ENCODE data around the gene BSND.
"Not testable (repeated sequence)": the region's sequence is repeated elsewhere in the genome, so short reads cannot be mapped to it uniquely, and the experiment has no call there.

Gene BSND

DNA sequence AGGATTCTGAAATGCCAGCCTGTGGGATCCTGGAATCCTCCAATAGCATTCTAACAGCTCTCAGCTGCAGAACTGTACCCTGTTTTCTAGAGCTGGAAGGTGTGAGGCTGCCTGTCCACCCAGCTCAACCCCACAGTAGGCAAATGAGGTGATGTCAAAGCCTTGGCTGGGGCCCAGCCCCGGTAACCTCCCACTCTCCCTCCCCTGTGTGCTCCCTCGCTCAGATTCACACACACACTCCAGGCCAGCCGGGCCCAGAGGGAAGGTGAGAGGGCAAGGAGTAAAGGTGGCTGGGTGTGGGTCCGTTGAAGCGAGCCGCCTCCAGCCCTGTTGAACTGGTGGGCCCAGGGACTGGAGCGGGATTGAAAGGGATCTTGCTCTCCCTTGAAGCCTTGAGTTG lies at the start of gene BSND:
BSND (plus strand) TSS at position 257 of the 400 bp plus-strand sequence. CDS start 254 bp downstream, outside the sequence.
- DNase-seq (ENCODE audit: low spot score): no peak

DNA sequence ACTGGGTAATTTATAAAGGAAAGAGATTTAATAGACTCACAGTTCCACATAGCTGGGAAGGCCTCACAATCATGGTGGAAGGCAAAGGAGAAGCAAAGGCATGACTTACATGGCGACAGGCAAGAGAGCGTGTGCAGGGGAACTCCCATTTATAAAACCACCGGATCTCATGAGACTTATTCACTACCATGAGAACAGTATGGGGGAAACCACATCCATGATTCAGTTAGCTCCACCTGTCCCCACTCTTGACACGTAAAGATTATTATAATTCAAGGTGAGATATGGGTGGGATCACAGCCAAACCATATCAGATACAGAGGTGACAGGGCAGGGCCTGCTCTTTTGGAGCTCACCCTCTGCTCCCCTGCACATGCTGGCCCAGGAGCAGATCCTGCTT lies 49.7 kb upstream of the BSND start:
- no peak for DNase-seq (ENCODE audit: low spot score)

DNA sequence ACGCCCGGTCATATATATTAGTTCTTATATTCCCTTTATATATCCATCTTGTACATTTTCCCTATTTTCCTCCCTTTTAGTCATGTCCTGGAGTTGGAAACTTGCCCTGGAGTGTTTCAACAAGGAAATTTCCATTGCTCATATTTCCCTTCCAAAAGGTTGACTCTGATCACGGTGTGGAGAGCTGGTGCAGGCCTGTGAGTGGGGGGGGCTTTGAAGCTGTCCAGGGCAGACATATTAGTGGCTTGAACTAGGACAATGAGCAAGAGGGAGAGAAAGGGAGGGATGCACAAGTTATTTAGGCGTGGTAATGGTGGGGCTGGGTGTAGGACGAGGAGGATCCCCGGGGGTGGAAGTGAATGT lies 48.7 kb upstream of the BSND start:
- no peak for DNase-seq (ENCODE audit: low spot score)

DNA sequence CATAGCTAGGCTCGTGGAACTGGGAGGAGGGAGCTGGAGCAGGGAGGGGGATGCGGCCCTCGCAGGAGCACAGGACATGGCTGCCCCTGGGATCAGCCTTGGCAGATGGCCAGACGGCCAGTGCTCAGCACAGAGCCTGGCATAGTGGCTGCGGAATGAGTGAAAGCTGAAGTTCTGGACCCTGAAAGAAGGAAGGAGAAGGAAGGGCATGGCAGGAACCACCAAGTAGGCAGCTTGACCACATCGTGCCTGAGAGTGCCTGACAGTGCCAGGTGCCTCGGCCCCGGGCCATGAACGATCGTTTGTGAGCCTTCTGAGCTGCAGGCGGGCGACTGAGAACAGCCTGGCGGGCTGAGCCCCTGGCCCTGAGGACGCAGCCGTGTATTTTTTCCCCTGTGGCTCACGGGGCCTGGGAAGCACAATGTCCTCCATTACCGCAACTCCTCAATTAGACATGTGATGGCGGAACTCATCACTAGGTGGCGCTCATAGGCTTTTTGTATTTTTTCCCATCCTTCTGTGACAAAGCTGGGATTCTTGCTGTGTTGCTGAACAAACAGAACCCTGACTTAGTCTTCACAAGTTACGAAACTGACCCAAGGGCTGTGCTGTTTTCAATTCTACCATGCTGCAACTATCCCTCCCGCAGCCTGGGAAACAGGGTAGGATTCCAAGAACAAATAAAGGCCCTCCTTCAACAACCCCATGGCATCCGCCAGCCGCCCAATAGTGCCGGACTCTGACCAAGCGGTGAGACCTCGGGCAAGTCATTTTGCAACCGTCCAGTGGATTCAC lies 48.2 kb upstream of the BSND start:
- DNase-seq (ENCODE audit: low spot score): peak; percentile 77

DNA sequence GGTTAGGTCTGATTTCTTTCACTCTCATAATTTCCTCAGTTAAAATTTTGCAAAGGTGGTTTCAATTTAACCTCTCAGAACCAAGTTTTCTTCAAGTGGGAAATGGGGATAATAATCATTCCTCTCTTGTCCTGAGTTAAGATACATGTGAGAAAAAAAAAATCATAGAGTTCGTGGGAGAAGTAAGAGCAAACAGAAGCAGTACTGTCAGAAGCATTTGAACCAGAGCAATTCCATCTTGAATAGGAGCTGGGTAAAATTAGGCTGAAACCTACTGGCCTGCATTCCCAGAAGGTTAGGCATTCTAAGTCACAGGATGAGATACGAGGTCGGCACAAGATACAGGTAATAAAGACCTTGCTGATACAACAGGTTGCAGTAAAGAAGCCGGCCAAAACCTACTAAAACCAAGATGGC lies 46.9 kb upstream of the BSND start:
- no peak for DNase-seq (ENCODE audit: low spot score)

DNA sequence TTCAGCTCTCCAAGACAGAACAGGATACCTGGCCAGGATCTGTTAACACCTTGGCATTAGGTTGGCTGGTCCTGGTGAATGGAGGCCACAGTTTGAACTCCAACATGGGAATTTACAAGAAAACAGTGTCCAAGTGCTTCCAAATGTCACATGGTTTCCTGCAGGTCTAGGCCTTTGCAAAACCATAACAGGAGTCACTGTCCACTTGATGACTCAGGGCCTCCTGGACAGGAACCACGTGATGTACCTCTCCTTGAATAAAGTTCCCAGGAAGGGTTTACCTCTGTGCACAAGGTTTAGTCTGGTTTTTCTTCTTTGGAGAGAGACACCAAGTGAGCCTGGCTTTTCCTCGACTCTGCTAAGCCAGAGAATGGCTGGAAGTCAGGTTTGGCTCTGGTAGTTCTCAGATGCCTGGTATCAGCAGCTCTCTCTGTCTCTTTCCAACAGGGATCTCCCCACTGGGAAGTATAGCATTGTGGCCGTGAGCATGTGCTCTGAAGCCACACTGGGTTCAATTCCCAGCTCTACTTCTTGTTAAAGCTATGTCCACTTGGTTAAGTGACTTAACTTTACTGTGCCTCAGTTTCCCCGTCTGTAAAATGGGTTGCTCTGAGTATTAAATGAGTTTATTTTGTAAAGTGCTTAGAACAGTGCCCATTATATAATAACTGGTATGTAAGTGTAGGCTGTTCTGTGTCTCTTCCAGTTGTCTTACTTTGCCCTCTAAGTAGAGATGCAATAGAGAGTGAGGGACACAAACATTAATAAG lies 45.6 kb upstream of the BSND start:
- no peak for DNase-seq (ENCODE audit: low spot score)

DNA sequence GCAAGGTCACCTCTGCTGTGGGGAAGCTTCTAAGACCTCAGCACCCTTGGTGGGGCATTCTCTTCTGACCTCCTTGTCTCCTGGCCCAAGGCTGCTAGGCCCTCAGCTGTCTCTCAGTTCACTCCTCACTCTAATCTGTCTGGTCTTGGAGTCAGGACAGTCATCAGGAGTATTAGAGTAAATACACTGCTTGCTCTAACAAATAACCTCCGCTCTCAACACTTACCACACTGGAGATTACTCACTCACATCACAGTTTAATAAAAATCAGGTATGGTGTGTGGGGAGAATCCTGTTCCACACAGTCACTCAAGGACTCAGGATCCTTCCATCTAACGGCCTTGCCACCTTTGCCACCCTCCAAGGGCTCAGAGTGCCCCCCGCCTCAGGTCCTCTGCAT lies 44.9 kb upstream of the BSND start:
- DNase-seq (ENCODE audit: low spot score): no peak

DNA sequence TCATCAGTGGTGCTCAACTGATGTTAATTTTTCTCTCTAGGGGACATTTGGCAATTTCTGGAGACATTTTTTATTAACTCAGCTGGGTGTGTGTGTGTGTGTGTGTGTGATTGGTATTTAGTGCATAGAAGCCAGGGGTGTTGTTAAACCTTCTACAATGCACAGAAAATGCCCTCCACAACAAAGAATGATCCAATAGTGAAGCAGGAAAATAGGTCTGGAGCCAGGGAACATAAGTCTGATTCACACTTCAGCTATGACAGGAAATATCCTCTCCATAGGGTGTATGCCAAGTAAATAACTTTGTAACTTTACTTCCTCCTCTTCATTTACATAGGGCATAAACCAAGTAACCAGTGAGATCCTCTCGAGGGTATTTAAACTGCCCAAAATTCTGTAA lies 43.4 kb upstream of the BSND start:
- no peak for DNase-seq (ENCODE audit: low spot score)

DNA sequence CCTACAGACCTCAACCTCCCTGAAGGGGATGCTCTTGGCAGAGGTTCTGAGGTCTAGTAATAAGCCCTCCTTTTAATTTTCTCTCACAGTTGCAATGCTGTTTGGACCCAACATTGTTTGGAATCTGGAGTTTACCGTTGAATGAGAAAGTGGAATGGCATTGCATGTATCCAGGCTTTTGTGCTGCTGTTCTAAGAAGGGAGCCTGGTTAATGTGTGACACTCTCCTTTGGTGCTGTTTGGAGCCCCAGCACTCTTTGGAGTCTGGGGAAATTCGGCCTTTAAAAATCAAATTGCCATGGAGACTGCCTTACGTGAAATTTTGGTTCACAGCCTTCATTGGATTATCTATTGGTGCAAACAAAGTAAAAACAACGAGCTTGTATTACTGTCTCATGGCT lies 42.0 kb upstream of the BSND start:
- no peak for DNase-seq (ENCODE audit: low spot score)

DNA sequence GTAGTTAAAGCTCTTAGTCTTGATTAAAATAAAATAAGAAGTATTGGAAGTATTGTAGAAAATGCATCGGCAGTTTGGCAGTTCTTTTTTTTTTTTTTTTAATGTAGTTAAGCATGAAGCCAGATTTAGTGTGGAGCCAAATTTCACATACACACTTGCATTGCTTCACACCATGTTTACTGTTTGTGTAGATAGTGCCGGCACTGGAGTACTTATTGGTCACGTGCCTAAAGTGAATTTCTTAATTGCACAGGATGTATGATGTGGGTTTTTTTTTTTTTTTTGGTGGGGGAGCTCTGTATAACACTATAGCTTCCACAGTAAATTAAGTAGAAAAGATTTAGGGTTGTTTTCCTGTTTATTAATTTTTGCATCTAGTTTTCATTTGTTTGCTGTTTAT lies 39.5 kb upstream of the BSND start:
- no peak for DNase-seq (ENCODE audit: low spot score)

DNA sequence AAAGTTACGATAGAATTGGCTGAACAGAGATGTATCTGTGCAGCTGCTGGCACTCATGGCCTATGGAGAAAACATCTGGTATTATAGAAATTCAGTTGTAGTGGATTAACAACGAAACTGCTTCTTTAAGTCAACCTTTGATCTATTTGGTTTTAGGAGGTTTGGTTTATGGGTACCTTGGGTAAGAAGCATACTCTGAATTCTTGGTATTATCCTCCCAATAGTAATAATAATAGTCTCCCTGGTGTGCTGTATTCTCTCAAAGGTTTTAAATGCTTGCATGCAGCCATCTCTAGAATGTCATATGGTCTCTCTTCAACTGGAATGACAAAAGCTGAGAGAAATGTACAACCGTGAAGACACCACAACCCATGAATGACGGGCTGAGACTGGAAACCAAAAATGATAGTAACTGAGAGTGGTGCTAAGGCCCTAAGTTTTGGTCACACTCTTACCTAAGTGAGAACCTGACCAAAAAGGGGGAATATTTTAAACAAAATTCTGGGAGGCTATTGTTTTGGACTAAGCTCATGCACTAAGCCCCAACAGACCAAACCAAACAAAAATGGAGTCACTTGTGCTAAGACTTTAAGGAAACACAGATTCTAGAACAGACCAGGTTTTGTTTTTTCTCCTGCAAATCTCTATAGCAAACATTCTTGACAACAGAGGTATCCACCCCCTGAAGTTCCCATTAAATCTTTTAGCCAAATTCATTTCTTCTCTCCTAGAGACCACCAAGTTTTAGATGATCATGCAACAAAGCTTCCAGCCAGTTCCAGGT lies 35.9 kb upstream of the BSND start:
- no peak for DNase-seq (ENCODE audit: low spot score)

DNA sequence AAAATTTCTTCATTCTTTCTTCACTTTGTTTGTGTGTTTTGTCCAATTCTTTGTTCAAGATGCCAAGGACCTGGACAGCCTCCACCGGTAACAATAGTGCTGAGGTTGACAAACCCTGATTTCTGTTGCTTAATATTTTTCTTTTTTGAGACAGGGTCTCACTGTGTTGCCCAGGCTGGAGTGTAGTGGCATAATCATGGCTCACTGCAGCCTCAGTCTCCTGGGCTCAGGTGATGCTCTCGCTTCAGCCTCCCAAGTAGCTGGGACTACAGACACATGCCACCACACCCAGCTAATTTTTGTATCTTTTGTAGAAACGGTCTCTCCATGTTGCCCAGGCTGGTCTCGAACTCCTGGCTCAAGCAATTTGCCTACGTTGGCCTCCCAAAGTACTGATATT lies 34.9 kb upstream of the BSND start:
- not testable (repeated sequence) for DNase-seq (ENCODE audit: low spot score)

DNA sequence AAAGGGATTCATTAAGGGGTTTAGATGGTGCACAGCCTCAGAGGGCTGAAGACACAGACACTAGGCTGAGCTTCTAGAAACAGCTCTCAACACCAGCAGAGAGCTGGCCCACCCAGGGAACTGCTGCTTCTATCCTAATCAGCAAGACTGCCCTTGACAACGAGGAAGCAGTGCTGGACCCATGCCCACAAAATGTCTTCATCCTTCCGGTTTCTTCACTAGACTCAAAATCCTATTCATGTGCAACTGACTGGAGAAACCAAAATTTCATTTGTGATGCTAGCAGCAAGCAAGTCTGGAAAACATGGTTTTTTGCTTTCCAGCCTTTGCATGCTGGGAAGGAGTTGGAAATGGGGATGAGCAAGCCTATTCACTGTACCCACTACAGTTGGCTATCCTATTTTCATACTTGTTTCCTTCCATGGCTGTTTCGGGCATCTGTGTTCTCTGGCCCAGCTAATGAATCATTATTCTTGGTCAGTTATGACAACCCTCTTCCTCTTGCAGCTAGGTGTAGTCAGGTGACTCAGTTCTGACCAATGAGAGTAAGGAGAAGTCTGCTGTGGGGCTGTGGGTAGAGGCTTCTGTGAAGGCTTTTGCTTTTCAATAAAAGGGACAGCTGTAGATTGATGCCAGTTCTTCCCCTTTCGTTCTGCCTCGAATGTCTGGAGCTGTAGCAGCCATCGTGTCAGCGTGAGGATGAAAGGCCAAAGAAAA lies 33.0 kb upstream of the BSND start:
- no peak for DNase-seq (ENCODE audit: low spot score)

DNA sequence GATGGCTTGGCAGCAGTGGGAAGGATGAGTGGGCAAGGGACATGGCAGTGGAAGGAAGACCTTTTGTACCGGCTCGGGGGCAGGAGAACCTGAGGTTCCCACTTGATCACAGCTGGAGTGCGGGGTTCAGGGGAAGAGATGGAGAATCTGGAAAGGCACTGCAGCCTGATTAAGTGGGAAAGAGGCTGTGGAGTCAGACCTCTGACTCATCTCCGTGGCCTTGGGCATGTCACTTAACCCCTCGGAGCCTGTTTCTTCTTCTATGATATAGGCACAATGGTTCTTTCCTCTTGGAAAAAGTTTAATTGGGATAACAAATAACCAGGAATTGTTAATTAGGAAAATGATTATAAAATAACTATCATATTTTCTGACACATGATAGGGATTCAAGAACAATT lies 31.4 kb upstream of the BSND start:
- DNase-seq (ENCODE audit: low spot score): no peak

DNA sequence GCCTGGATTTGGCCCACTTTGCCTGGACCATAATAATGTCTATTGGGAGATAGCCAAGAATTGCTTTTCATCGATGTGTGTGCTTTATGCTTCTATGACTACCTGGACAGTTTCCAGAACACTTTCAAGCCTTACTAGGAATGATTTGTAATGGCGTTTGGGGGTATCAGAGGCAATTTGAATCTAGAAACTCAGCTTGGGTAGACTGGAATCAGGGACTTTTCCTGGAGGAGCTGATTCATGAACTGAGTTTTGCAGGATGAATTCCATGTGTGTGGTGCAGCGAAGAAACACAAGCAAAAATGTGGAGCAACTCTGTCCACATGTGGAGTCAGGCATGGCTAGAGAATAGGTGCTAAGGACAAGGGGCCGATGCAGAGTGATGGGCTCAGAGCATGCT lies 30.2 kb upstream of the BSND start:
- no peak for DNase-seq (ENCODE audit: low spot score)

DNA sequence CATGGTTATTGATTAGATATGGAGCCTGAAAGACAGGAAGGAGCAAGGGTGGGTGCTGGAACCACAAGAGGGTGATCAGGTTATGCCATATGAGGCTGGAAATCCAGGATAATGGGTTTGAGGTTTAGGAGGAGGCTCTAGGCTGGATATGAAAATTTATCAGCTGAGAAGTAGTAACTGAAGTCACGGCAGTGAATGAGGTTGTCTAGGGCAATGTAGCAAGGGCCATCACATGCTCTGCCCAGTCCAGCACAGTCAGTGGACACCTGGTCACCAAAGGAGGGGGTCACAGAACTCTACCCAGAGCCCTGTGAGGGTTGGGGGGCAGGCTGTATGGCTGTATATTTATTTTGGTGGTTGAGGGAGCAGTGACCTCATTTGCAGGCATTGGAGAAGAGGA lies 28.9 kb upstream of the BSND start:
- no peak for DNase-seq (ENCODE audit: low spot score)

DNA sequence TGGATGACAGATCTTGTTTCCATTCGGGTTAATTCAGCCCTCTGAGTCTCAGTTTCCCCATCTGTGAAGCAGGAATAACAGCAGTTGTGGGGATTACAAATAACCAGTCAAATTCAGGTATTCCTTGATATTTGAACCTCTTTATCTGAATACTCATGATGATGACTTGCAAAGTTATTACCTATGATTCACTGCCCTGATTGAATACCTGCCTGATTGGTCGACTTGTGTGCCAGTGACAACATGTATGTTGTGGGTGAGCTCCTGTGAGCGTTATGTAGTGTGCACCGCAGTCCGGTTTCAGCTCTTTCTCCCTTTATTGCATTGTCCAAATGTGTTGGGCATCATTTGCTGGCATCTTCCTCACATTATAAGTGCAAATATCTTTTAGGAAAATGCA lies 27.8 kb upstream of the BSND start:
- no peak for DNase-seq (ENCODE audit: low spot score)

DNA sequence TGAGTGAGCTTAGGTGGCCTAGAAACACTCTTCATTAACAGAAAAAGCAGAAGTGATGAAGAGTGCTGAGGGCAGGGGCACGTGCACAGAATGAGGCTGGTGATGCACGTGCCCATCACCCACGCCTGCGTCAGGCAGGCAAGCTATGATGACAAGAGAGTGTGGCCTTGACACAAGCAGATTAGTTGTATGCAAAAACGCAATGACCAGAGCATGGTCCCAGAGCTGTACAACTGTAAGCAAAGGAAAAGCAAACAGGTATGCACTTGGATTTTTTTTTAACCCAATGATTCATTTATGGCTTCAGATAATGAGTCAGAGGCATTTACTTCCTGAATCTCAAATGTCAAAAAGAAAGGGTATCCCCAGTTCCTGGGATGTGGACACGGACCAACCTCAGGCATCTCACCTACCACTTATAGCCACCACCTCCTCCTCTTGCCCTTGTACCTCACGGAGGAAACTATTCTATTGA lies 27.4 kb upstream of the BSND start:
- DNase-seq (ENCODE audit: low spot score): no peak

DNA sequence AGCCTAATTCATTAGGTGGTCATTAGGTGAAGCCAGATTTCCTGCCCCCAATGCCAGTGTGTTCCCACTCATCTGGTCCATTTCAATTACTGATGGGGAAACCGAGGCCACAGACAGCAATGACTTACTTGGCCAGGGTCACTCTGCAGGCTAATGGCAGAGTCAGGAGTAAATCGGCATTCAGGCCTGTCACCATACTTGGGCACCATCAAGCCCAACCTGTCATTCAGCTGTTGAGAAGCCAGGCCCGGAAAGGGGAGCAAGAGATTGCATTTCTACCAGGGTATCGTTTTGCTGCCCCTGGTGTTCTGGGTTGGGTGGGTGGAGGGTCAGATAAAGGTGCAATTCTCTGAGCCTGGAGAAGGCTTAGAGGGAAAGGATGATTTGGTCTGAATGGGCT lies 26.3 kb upstream of the BSND start:
- no peak for DNase-seq (ENCODE audit: low spot score)

DNA sequence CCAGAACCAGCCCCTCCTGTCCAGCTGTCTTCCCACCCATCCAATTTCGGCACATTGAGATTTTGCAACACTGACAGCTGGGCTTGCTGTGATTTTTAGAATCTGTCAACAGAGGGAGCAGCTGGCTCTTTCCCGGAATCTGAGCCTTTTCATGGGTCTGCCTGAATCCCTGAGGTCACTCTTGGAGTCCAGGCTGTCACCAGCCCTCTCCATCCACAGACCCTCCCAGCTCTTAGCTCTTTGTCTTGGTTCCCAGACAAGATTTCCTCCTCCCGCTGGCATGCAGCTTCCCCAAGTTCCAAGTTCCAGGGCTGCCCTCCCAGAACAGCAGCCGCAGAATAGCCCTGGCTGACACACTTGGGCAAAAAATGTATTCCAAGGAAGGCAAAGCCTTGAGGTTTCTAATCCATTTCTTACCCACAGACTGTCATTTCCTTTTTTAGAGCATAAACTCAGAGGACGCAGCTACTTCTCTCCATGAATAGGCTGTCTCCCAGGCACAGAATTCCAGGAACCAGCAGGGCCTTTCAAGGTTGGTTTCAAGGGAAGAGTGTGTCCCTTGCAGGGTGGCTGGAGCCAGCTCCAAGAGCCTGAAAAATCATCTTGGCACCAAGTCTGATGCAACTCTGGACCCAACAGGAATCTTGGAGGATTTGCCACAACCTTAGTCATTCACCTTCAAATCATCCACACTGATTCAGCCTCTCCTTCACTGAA lies 25.4 kb upstream of the BSND start:
- peak; percentile 52 for DNase-seq (ENCODE audit: low spot score)

DNA sequence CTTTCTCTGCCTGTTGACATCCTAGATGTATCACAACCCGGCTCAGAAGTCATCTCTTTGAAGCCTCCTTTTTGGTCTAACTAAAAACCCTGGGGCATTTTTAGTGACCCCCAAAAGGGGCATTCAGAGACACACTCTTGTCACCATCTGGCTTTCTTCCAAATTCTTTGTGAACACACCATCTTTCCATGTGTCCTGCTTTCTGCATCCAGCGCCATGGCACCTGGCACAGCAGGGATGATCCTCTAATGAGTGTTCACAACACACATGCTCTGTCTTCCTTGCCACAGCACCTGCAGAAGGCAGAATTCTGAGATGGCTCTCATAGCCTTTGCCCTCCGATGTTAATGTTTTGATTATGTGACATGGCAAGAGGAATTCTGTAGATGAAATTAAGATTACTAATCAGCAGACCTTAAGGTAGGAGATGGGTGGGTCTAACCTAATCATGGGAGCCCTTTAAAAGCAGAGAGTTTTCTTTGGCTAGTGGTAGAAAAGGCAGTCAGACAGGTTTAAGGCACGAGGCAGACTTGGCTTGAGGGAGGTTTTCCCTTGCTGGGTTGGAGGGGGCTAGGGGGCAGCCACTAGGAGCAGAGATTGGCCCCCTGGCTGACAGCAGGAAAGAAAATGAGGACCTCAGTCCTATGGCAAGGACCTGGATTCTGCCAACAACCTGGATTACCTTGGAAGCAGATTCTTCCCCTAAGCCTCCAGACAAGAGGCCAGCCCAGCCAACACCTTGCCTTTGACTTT lies 23.2 kb upstream of the BSND start:
- DNase-seq (ENCODE audit: low spot score): no peak

All from D341Med (cell line).